LNCaP clone FGC (cell line): ENCODE results near the gene RIT2.

ENCODE experiments used
- DNase-seq: peaks from one replicate; pipeline ENCODE4 v3.0.0-alpha.2; 2011; ENCODE audit warnings: low read depth
- H3K4me3 ChIP-seq: 2 replicates; pipeline ENCODE4 v1.5.1; 2011; ENCODE audit warnings: mild to moderate bottlenecking, low read depth, low read length, control low read depth
- CTCF ChIP-seq: IDR thresholded peaks from 2 replicates; pipeline ENCODE4 v1.5.1; 2012; ENCODE audit warnings: mild to moderate bottlenecking; ENCODE audit not compliant: control insufficient read depth, insufficient read depth; ENCODE audit errors: extremely low read depth

Gene RIT2

GRCh38 chr18:42781298-42781815 lies 334.1 kb downstream of the RIT2 start:
- no peak for TF ChIP-seq CTCF
- H3K4me3 ChIP-seq, result no peak overlapping the region
- DNase-seq, result no peak

- TF ChIP-seq CTCF, result no peak
- no peak for DNase-seq
- no peak overlapping the region for H3K4me3 ChIP-seq
These were observed 335.3 kb downstream of the RIT2 start for GRCh38 chr18:42780171-42780570.

GRCh38 chr18:42778445-42779042 lies 336.9 kb downstream of the RIT2 start:
- DNase-seq, result no peak
- TF ChIP-seq CTCF, result no peak
- H3K4me3 ChIP-seq, result no peak overlapping the region

GRCh38 chr18:42778024-42778423 lies 337.5 kb downstream of the RIT2 start:
- no peak overlapping the region for H3K4me3 ChIP-seq
- DNase-seq, result no peak
- TF ChIP-seq CTCF, result no peak

- TF ChIP-seq CTCF, result no peak
- DNase-seq, result no peak
- no peak overlapping the region for H3K4me3 ChIP-seq
These were observed 341.6 kb downstream of the RIT2 start for GRCh38 chr18:42773870-42774269.

GRCh38 chr18:42771936-42772335 lies 343.5 kb downstream of the RIT2 start:
- H3K4me3 ChIP-seq, result no peak overlapping the region
- TF ChIP-seq CTCF, result no peak
- DNase-seq, result no peak

GRCh38 chr18:42765302-42765701 lies 350.2 kb downstream of the RIT2 start:
- no peak for TF ChIP-seq CTCF

More at GRCh38 chr18:42765302-42765701, 350.2 kb downstream of the RIT2 start:
- peak; percentile 86 for DNase-seq
- no peak overlapping the region for H3K4me3 ChIP-seq
